ENCODE data around the gene FABP7.

DNA sequence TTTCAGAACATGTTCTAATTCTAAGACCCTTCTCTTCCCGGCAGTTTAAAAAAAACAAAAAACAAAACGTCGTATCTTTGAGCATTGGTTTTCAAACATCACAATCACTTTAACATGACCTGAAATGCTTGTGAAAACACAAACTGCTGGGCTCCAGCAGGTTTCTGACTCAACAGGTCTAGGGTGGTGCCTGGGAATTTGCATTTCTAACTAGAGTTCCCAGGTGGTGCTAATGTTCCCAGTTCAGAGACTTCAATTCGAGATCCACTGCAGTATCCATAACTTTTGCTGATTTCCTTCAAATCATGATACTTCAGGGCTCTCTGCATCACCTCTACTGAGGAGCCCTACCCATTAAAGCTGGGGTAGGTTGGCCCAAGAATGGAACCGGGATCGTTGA, 8.7 kb downstream of the FABP7 start:
- TF ChIP-seq, protein P1, sequence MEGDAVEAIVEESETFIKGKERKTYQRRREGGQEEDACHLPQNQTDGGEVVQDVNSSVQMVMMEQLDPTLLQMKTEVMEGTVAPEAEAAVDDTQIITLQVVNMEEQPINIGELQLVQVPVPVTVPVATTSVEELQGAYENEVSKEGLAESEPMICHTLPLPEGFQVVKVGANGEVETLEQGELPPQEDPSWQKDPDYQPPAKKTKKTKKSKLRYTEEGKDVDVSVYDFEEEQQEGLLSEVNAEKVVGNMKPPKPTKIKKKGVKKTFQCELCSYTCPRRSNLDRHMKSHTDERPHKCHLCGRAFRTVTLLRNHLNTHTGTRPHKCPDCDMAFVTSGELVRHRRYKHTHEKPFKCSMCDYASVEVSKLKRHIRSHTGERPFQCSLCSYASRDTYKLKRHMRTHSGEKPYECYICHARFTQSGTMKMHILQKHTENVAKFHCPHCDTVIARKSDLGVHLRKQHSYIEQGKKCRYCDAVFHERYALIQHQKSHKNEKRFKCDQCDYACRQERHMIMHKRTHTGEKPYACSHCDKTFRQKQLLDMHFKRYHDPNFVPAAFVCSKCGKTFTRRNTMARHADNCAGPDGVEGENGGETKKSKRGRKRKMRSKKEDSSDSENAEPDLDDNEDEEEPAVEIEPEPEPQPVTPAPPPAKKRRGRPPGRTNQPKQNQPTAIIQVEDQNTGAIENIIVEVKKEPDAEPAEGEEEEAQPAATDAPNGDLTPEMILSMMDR (IDR thresholded peaks at IDR 0.05), result no peak
- TF ChIP-seq POLR2A (IDR thresholded peaks at IDR 0.05), result no peak

All from tibial nerve (tissue), 3 donors.